ENCODE data around the gene PCK1.
A peak's percentile ranks its signal among the peaks of the same experiment; 100 is the strongest.
"Not testable (repeated sequence)": the region's sequence is repeated elsewhere in the genome, so short reads cannot be mapped to it uniquely, and the experiment has no call there.

PCK1 gene

GRCh38 chr20:57560554-57561355 lies at the start of gene PCK1:
PCK1 (plus strand) TSS chr20:57561110; CDS start chr20:57561412, 302 bp downstream.
- DNase-seq (ENCODE audit: low read depth in 2 of 2): no peak

GRCh38 chr20:57511709-57512108 lies 49.2 kb upstream of the PCK1 start:
- not testable (repeated sequence) for DNase-seq (ENCODE audit: low read depth in 2 of 2)

- no peak for DNase-seq (ENCODE audit: low read depth in 2 of 2)
Observed at GRCh38 chr20:57512432-57512831, 48.5 kb upstream of the PCK1 start.

- DNase-seq (ENCODE audit: low read depth in 2 of 2): no peak
Observed at GRCh38 chr20:57513199-57513598, 47.7 kb upstream of the PCK1 start.

- peak in 1 of 2 experiments; percentile 17 for DNase-seq (ENCODE audit: low read depth in 2 of 2)
Observed at GRCh38 chr20:57514273-57514751, 46.6 kb upstream of the PCK1 start.

- no peak for DNase-seq (ENCODE audit: low read depth in 2 of 2)
Observed at GRCh38 chr20:57517904-57518303, 43.0 kb upstream of the PCK1 start.

GRCh38 chr20:57522380-57523140 lies 38.4 kb upstream of the PCK1 start:
- no peak for DNase-seq (ENCODE audit: low read depth in 2 of 2)

- no peak for DNase-seq (ENCODE audit: low read depth in 2 of 2)
Observed at GRCh38 chr20:57523782-57524181, 37.1 kb upstream of the PCK1 start.

- DNase-seq (ENCODE audit: low read depth in 2 of 2): no peak
Observed at GRCh38 chr20:57524511-57525176, 36.3 kb upstream of the PCK1 start, which contains the start of gene CTCFL. CTCFL (minus strand) TSS chr20:57525140; CDS start chr20:57524205, 935 bp downstream.

- DNase-seq (ENCODE audit: low read depth in 2 of 2): no peak
Observed at GRCh38 chr20:57525328-57526086, 35.4 kb upstream of the PCK1 start.

- no peak for DNase-seq (ENCODE audit: low read depth in 2 of 2)
Observed at GRCh38 chr20:57526087-57526884, 34.6 kb upstream of the PCK1 start.

GRCh38 chr20:57526885-57527460 lies 33.9 kb upstream of the PCK1 start:
- no peak for DNase-seq (ENCODE audit: low read depth in 2 of 2)

GRCh38 chr20:57527728-57528127 lies 33.2 kb upstream of the PCK1 start:
- no peak for DNase-seq (ENCODE audit: low read depth in 2 of 2)

GRCh38 chr20:57528148-57528547 lies 32.8 kb upstream of the PCK1 start:
- no peak for DNase-seq (ENCODE audit: low read depth in 2 of 2)

GRCh38 chr20:57529160-57529585 lies 31.7 kb upstream of the PCK1 start:
- no peak for DNase-seq (ENCODE audit: low read depth in 2 of 2)

- no peak for DNase-seq (ENCODE audit: low read depth in 2 of 2)
Observed at GRCh38 chr20:57529810-57530209, 31.1 kb upstream of the PCK1 start.

- DNase-seq (ENCODE audit: low read depth in 2 of 2): no peak
Observed at GRCh38 chr20:57530327-57530981, 30.5 kb upstream of the PCK1 start.

- no peak for DNase-seq (ENCODE audit: low read depth in 2 of 2)
Observed at GRCh38 chr20:57532104-57532503, 28.8 kb upstream of the PCK1 start.

- DNase-seq (ENCODE audit: low read depth in 2 of 2): no peak
Observed at GRCh38 chr20:57535297-57535696, 25.6 kb upstream of the PCK1 start.

Data from fibroblast of skin of left biceps (primary cell).